ENCODE data around the gene ABAT. TPM values are rescaled to one million over a fixed set of nuclear protein-coding genes. Genes with fewer than 3 reads are reported as not detected.

The ABAT gene
- total RNA-seq, 6 experiments from 2014 or later = 160 to 378 (median 305) TPM

DNA sequence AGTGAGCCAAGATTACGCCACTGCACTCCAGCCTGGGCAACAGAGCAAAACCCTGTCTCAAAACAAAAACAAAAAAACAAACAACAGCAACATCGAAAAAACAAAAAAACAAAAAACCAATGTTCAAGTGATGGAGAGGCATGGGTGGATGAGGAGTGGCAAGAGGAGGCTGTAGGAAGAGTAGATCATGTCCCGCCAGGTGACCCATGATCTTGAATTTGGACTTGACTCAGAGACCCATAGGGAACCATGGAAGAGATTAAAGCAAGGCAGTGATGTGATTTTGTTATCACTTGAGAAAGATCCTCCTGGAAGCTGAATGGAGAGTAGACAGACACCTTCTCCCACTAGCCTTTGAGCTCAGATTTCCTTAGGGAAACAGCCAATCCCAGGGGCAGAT is 11.2 kb downstream of the ABAT start:
- intact Hi-C loops (cut with DNase I) = no loop called here
- no peak for DNase-seq
- WGBS (ENCODE audit: insufficient coverage, low coverage, low lambda C conversion rate, missing lambda C conversion rate) = 55% methylated on average over 3 of the region's 3 CpGs
- Histone ChIP-seq H3K27me3 (no peaks in the 10 kb centered on the region), H3K36me3 (peaks cover 0 to 6% (median 0%) of the 10 kb centered on the region in 4 donors), H3K4me3 (no peak overlapping the region), H3K4me1 (peaks cover 0 to 32% (median 15%) of the 10 kb centered on the region in 4 donors), H3K27ac (peak overlapping the region in 2 of 3 donors; percentile 52 to 54), H3K9me3 (peaks cover 0 to 5% (median 0%) of the 10 kb centered on the region in 4 donors)
- TF ChIP-seq, protein P1, sequence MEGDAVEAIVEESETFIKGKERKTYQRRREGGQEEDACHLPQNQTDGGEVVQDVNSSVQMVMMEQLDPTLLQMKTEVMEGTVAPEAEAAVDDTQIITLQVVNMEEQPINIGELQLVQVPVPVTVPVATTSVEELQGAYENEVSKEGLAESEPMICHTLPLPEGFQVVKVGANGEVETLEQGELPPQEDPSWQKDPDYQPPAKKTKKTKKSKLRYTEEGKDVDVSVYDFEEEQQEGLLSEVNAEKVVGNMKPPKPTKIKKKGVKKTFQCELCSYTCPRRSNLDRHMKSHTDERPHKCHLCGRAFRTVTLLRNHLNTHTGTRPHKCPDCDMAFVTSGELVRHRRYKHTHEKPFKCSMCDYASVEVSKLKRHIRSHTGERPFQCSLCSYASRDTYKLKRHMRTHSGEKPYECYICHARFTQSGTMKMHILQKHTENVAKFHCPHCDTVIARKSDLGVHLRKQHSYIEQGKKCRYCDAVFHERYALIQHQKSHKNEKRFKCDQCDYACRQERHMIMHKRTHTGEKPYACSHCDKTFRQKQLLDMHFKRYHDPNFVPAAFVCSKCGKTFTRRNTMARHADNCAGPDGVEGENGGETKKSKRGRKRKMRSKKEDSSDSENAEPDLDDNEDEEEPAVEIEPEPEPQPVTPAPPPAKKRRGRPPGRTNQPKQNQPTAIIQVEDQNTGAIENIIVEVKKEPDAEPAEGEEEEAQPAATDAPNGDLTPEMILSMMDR (IDR thresholded peaks at IDR 0.05) = no peak
- TF ChIP-seq POLR2A (IDR thresholded peaks at IDR 0.05) = no peak
- ATAC-seq = peak; percentile 3 to 59 (median 32)

DNA sequence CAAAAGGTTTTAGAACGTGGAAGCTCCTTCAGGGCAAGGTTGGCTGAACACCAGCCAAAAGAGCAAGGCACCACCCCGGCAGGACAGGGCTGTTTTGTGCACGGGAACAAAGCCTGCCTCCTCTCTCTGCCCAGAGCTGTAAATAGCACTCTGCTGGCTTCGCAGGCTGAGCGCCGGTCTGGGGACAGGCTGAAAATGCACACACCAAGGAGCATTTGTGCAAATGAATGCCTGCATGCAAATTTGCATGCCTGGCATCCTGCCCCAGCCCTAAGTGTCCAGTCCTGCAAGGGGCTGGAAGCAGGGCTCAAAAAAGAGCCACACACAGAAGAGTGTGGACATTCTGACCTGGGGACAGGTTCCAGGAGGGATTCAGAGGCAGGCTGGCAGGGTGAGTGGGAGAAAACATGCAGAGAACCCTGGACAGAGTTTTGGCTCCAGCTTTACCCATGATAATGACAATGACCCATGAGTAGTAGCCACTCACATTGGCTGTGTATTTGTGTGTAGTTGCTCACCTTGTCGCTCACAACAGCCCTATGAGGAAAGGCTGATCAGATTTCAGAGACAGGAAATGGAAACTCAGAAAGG is 11.7 kb downstream of the ABAT start:
- WGBS (ENCODE audit: insufficient coverage, low coverage, low lambda C conversion rate, missing lambda C conversion rate) = 25% methylated on average over 7 of the region's 7 CpGs

DNA sequence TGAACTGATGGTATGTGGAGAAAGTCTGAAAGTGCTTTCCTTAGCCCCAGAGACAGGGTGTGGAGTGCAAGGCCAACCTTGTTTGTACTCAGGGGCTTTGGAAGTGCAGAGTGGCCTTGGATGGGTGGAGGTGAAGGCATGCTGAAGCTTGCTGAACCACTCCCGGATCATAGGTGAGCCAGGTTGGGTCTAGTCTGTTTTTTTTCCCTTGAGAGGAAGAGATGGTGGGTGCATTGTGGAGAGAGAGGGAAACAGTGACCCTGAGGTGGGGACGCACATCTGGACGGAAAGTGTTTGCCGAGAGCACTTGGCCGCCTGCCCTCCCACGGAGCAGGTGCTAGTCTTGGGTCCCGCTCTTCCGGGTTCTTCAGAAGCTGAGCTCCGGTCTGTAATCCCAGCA is 12.5 kb downstream of the ABAT start:
- intact Hi-C loops (cut with DNase I) = no loop called here
- Histone ChIP-seq H3K9me3 (peaks cover 0 to 5% (median 0%) of the 10 kb centered on the region in 4 donors), H3K27ac (no peak overlapping the region), H3K4me3 (no peak overlapping the region), H3K36me3 (peaks cover 0 to 6% (median 0%) of the 10 kb centered on the region in 4 donors), H3K4me1 (peaks cover 0 to 26% (median 11%) of the 10 kb centered on the region in 4 donors), H3K27me3 (no peaks in the 10 kb centered on the region)
- ATAC-seq (no peak), DNase-seq (no peak)
- TF ChIP-seq, protein P1 (IDR thresholded peaks at IDR 0.05) = no peak
- no peak for TF ChIP-seq POLR2A (IDR thresholded peaks at IDR 0.05)
- WGBS (ENCODE audit: insufficient coverage, low coverage, low lambda C conversion rate, missing lambda C conversion rate) = 82% methylated on average over 2 of the region's 9 CpGs

More for the DNA sequence above, 11.7 kb downstream of the ABAT start:
- DNase-seq (peak; percentile 42 to 80 (median 80)), ATAC-seq (peak; percentile 63 to 89 (median 76))
- Histone ChIP-seq H3K27ac (peak overlapping the region in 2 of 3 donors; percentile 52 to 54), H3K36me3 (peaks cover 0 to 6% (median 0%) of the 10 kb centered on the region in 4 donors), H3K4me3 (no peak overlapping the region), H3K27me3 (no peaks in the 10 kb centered on the region), H3K9me3 (peaks cover 0 to 5% (median 0%) of the 10 kb centered on the region in 4 donors), H3K4me1 (peaks cover 0 to 32% (median 12%) of the 10 kb centered on the region in 4 donors)
- TF ChIP-seq, protein P1 (IDR thresholded peaks at IDR 0.05) = no peak
- TF ChIP-seq POLR2A (IDR thresholded peaks at IDR 0.05) = no peak
- intact Hi-C loops (cut with DNase I) = no loop called here

DNA sequence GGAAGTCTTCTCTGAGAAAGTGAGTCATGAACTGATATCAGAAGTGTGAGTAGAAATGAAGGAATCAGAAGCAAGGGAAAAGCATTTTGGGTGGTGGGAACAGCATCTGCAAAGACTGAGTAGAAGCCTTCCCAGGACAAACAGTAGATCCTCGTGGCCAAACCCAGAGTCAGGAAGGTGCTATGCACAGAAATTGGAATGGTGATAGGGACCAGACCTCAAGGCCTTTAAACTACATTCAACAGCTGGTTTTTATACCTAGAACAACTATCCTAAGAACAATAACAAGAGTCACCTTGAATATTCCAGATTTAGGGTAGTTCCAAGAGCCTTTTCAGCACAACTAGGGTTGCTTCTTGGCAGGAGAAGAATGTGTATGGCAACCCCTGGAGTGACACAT is 15.3 kb downstream of the ABAT start:
- ATAC-seq = no peak
- Histone ChIP-seq H3K4me1 (peaks cover 0 to 33% (median 12%) of the 10 kb centered on the region in 4 donors), H3K27me3 (no peaks in the 10 kb centered on the region), H3K36me3 (peaks cover 0 to 6% (median 0%) of the 10 kb centered on the region in 4 donors), H3K27ac (no peak overlapping the region), H3K4me3 (no peak overlapping the region), H3K9me3 (peaks cover 0 to 5% (median 0%) of the 10 kb centered on the region in 4 donors)
- TF ChIP-seq, protein P1 (IDR thresholded peaks at IDR 0.05) = no peak
- TF ChIP-seq POLR2A (IDR thresholded peaks at IDR 0.05) = no peak
- no peak for DNase-seq
- intact Hi-C loops (cut with DNase I) = no loop called here
- WGBS (ENCODE audit: insufficient coverage, low coverage, low lambda C conversion rate, missing lambda C conversion rate) = 100% methylated on average over 1 of the region's 1 CpG

All from right lobe of liver (tissue), 6 donors.